Measurements from ENCODE around the gene ACSL3.

GRCh38 chr2:222945887-222946286, 85.1 kb downstream of the ACSL3 start:
- TF ChIP-seq CTCF (IDR thresholded peaks at IDR 0.05 in 4 of 5, conservative IDR thresholded peaks at IDR 0.05 in 1 of 5) (no peak), POLR2A (IDR thresholded peaks at IDR 0.05) (no peak)
